Measurements from ENCODE around the gene CARMIL1. TPM values are rescaled to one million over a fixed set of nuclear protein-coding genes. Genes with fewer than 3 reads are reported as not detected.
A peak's percentile ranks its signal among the peaks of the same experiment; 100 is the strongest.

CARMIL1 gene
- total and polyA plus RNA-seq, 11 donors: 2.4 to 9.1 (median 5.3) TPM

DNA sequence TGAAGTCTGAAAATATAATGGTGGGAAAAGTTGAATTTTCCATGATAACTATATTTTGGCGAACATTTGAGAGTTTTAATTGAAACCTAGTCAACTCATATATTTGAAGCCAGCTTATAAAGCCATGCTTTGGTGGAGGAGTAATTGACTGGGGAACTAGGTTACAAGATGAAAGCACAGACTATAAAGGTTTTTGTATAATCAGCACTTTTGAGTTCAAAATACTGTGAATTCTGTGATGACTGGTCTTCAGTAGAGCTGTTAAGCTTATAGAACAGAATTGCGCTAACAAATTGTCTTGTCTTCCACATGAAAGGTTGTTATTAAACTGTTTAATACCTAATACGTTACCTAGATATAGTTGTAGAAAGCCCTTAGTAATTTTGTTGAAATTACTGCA is 213.8 kb downstream of the CARMIL1 start:
- Histone ChIP-seq H3K9me3 (no peaks in the 10 kb centered on the region), H3K27me3 (no peaks in the 10 kb centered on the region), H3K36me3 (peaks cover 0 to 24% (median 0%) of the 10 kb centered on the region in 9 donors), H3K27ac (no peak overlapping the region), H3K4me1 (peaks cover 0 to 16% (median 3%) of the 10 kb centered on the region in 12 donors), H3K4me3 (no peak overlapping the region)
- intact Hi-C loops (cut with DNase I): loop anchor here in 2 of 10 donors (5.0 kb wide), 2 partner anchors 216 to 271 kb away; partner anchors contain the start of gene CARMIL1 (in 2 of the 2)
- 92 to 97% (median 96%) methylated on average over 3 of the region's 3 CpGs for WGBS, 4 donors
- no peak for DNase-seq
- ATAC-seq: no peak
- TF ChIP-seq POLR2A (IDR thresholded peaks at IDR 0.05): no peak
- TF ChIP-seq, protein P1, sequence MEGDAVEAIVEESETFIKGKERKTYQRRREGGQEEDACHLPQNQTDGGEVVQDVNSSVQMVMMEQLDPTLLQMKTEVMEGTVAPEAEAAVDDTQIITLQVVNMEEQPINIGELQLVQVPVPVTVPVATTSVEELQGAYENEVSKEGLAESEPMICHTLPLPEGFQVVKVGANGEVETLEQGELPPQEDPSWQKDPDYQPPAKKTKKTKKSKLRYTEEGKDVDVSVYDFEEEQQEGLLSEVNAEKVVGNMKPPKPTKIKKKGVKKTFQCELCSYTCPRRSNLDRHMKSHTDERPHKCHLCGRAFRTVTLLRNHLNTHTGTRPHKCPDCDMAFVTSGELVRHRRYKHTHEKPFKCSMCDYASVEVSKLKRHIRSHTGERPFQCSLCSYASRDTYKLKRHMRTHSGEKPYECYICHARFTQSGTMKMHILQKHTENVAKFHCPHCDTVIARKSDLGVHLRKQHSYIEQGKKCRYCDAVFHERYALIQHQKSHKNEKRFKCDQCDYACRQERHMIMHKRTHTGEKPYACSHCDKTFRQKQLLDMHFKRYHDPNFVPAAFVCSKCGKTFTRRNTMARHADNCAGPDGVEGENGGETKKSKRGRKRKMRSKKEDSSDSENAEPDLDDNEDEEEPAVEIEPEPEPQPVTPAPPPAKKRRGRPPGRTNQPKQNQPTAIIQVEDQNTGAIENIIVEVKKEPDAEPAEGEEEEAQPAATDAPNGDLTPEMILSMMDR (IDR thresholded peaks at IDR 0.05): no peak

DNA sequence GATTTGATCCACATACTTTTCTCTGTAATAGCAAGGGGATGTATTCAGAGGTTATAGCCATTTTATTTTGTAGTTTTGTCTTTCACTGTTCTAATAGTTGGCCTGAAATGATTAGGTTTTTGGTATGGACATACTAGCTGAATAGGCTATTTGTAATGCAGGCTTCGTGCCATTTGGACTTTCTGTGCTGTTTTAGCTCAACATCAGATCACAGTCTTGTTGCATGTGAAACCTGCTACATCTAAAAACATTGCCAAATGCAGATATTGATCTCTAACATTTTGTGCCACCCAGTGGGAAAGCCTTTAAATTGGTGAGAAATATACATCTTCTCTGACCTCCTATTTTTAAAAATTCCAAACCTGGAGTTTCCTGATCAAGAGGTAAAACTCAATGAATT is 215.3 kb downstream of the CARMIL1 start:
- no peaks in the 10 kb centered on the region for H3K9me3 ChIP-seq
- no peak for TF ChIP-seq POLR2A (IDR thresholded peaks at IDR 0.05)
- TF ChIP-seq, protein P1 (IDR thresholded peaks at IDR 0.05): no peak
- no peaks in the 10 kb centered on the region for H3K27me3 ChIP-seq
- intact Hi-C loops (cut with DNase I): loop anchor here in 2 of 10 donors (5.0 kb wide), 2 partner anchors 217 to 272 kb away; partner anchors contain the start of gene CARMIL1 (in 2 of the 2)
- no peak overlapping the region for H3K27ac ChIP-seq
- peaks cover 0 to 21% (median 0%) of the 10 kb centered on the region in 9 donors for H3K36me3 ChIP-seq
- no peak overlapping the region for H3K4me3 ChIP-seq
- WGBS, 4 donors: 83 to 96% (median 90%) methylated on average over 1 of the region's 1 CpG
- peaks cover 0 to 14% (median 3%) of the 10 kb centered on the region in 12 donors for H3K4me1 ChIP-seq
- DNase-seq (no peak), ATAC-seq (no peak)

DNA sequence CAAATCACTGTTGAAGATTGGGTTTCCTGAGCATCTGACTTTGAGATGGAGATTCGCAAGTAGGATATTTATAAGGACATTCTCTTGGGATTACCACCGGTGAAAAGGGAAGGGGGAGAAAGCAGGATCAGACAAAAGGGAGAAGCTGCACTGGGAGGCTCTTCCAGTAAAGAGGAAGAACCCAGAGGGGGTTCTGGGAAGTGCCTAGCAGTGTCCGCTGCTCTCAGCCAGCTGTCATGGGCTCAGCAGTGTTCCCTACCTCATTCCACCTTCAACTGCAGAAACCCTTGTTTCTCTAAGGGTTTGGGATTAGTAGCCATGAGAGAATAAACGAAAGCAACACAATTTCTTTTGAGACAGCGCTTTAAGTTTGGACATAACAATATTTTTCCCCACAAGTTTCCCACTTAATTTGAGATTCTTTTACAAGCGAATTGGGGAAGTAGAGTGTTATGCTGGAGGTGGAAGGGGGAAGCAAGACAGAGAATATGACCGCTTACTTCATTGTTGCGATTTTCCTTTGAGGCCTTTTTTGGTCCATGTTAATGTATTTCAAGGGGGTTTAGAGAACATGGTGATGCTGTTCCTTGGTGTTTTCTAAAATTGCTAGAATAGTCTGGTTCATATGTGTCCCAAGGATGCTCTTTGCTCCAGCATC is 218.3 kb downstream of the CARMIL1 start:
- Histone ChIP-seq H3K9me3 (no peaks in the 10 kb centered on the region), H3K27ac (peak overlapping the region in 1 of 12 donors; percentile 42), H3K27me3 (no peaks in the 10 kb centered on the region), H3K4me1 (peaks cover 0 to 4% (median 0%) of the 10 kb centered on the region in 12 donors), H3K36me3 (peaks cover 0 to 20% (median 0%) of the 10 kb centered on the region in 9 donors), H3K4me3 (no peak overlapping the region)
- DNase-seq (no peak), ATAC-seq (peak in 3 of 4 donors; percentile 45 to 69 (median 63))
- no peak for TF ChIP-seq POLR2A (IDR thresholded peaks at IDR 0.05)
- TF ChIP-seq, protein P1 (IDR thresholded peaks at IDR 0.05): no peak
- intact Hi-C loops (cut with DNase I): no loop called here
- WGBS, 4 donors: 82 to 86% (median 85%) methylated on average over 8 of the region's 8 CpGs

DNA sequence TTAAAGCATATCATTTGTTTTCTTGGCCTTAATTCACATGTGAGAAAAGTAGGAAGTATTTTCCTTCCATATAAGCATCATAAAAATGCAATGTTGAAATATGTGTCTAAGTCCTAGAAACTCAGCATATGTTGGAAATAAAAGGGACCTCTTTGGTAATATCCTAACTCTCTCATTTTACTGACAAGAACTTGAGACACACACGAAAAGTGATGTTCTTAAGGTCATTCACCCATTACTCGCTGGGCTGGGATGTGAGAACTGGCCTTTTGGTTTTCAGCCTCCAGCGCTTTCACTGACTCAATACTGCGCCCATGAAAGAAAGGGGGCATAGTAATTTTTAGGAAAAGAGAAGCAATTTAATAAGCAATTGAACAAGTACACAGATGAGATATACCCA is 219.3 kb downstream of the CARMIL1 start:
- no peak for TF ChIP-seq POLR2A (IDR thresholded peaks at IDR 0.05)
- TF ChIP-seq, protein P1 (IDR thresholded peaks at IDR 0.05): no peak
- 87 to 97% (median 93%) methylated on average over 4 of the region's 4 CpGs for WGBS, 4 donors
- H3K4me3 ChIP-seq: no peak overlapping the region
- ATAC-seq (no peak), DNase-seq (no peak)
- H3K9me3 ChIP-seq: no peaks in the 10 kb centered on the region
- H3K36me3 ChIP-seq: peaks cover 0 to 15% (median 0%) of the 10 kb centered on the region in 9 donors
- intact Hi-C loops (cut with DNase I): no loop called here
- H3K4me1 ChIP-seq: peaks cover 0 to 4% (median 0%) of the 10 kb centered on the region in 12 donors
- no peaks in the 10 kb centered on the region for H3K27me3 ChIP-seq
- no peak overlapping the region for H3K27ac ChIP-seq

All from heart left ventricle (tissue), 16 donors.